ENCODE data around the gene ZNF362. TPM values are rescaled to one million over a fixed set of nuclear protein-coding genes. Genes with fewer than 3 reads are reported as not detected.

ZNF362 gene
- total RNA-seq, 1 donor from 2014 or later: 85.0 TPM

DNA sequence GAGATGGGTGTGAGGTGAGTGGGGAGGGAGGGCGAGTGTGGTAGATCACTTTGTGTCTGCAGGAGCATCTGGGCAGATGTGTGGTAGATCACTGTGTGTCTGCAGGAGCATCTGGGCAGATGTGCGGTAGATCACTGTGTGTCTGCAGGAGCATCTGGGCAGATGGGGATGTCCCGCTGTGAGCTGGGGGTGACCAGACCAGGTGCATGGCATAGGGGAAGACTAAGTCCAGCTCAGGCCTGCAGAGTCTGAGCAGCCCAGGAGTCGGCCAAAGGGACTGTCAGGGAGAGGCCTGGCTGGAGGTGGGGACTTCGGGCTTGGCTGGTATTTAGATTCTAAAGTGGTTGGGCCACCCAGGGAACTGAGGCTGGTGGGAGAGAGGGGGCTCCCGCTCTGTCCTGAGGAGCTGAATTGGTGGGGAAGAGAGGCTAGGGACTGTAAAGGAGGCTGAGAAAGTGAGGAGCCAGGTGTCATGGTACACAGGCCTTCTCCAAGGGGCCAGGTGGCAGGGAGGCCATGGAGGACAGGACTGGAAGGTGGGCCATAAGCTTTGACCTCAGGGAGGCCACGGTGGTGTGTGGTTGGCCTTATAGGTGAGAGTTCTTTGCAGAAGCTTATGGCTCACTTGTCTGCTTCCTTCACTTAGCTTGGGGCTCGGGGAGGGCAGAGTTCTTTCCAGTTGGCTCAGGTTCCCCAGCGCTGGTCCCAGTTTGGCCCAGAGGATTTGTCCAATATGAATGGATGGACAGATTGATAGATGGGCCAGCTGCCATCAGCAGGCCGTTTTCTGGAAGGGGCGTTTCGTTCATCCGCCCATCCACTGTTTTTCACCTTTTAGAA lies 15.6 kb downstream of the ZNF362 start:
- Mint-ChIP-seq H3K27ac (ENCODE audit: unreplicated experiment) (peak overlapping the region; percentile 52), H3K36me3 (ENCODE audit: low read depth) (peaks cover 8% of the 10 kb centered on the region), H3K9me3 (ENCODE audit: low read depth) (no peaks in the 10 kb centered on the region), H3K27me3 (ENCODE audit: low read depth) (no peaks in the 10 kb centered on the region), H3K4me3 (ENCODE audit: unreplicated experiment) (no peak overlapping the region), H3K4me1 (ENCODE audit: low read depth) (peaks cover 46% of the 10 kb centered on the region)
- no peak for TF ChIP-seq CTCF (IDR thresholded peaks at IDR 0.05)
- DNase-seq (ENCODE audit: low spot score): no peak

DNA sequence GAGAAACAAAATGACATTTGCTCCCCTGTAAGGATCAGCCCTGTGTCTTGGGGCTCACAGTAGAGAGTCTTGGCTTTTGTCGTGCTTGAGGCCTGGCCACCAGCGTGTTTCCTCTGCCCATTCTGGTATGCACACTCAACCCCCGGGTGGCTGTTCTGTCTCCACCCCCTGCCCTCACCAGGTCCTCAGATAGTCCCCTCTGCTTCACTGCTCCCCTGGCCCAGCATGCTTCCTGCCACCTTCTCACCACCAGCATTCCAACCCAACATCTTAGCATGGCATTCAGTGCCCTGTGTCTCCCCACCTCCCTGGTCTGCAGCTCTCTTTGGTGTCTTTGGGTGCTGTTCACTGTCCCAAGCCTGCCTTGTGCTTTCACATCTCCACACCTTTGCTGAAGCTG lies 16.2 kb downstream of the ZNF362 start:
- DNase-seq (ENCODE audit: low spot score): no peak
- Mint-ChIP-seq H3K27me3 (ENCODE audit: low read depth) (no peaks in the 10 kb centered on the region), H3K36me3 (ENCODE audit: low read depth) (peaks cover 10% of the 10 kb centered on the region), H3K9me3 (ENCODE audit: low read depth) (no peaks in the 10 kb centered on the region), H3K4me1 (ENCODE audit: low read depth) (peaks cover 40% of the 10 kb centered on the region), H3K27ac (ENCODE audit: unreplicated experiment) (peak overlapping the region; percentile 70), H3K4me3 (ENCODE audit: unreplicated experiment) (no peak overlapping the region)
- no peak for TF ChIP-seq CTCF (IDR thresholded peaks at IDR 0.05)

DNA sequence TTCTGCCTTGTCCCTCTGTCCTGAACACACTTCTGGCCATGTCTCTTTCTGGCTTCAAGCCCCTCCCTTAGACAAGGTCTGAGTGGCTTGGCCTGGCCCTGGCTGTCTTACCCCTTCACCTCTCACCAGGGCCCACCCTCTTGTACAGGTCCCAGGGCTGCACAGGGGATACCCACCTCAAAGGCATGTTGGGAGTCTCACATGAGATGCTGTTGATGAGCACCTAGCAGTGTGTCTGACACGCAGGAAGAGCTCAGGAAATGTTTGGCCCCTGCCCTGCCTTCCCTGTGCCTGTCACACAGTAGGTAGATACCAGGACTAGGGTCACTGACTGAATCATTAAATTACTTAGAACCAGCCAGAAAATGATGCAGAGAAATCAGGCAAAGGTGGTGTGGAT lies 16.6 kb downstream of the ZNF362 start:
- TF ChIP-seq CTCF (IDR thresholded peaks at IDR 0.05): no peak

GRCh38 chr1:33273406-33273805 lies 17.1 kb downstream of the ZNF362 start:
- Mint-ChIP-seq H3K4me1 (ENCODE audit: low read depth) (peaks cover 31% of the 10 kb centered on the region), H3K27me3 (ENCODE audit: low read depth) (no peaks in the 10 kb centered on the region), H3K4me3 (ENCODE audit: unreplicated experiment) (no peak overlapping the region), H3K9me3 (ENCODE audit: low read depth) (no peaks in the 10 kb centered on the region), H3K36me3 (ENCODE audit: low read depth) (peaks cover 11% of the 10 kb centered on the region), H3K27ac (ENCODE audit: unreplicated experiment) (no peak overlapping the region)
- TF ChIP-seq CTCF (IDR thresholded peaks at IDR 0.05): no peak
- no peak for DNase-seq (ENCODE audit: low spot score)

More for the DNA sequence above, 16.6 kb downstream of the ZNF362 start:
- H3K4me1 Mint-ChIP-seq (ENCODE audit: low read depth): peaks cover 36% of the 10 kb centered on the region
- H3K27ac Mint-ChIP-seq (ENCODE audit: unreplicated experiment): peak overlapping the region; percentile 70
- no peak for DNase-seq (ENCODE audit: low spot score)
- H3K27me3 Mint-ChIP-seq (ENCODE audit: low read depth): no peaks in the 10 kb centered on the region
- no peak overlapping the region for H3K4me3 Mint-ChIP-seq (ENCODE audit: unreplicated experiment)
- H3K36me3 Mint-ChIP-seq (ENCODE audit: low read depth): peaks cover 11% of the 10 kb centered on the region
- H3K9me3 Mint-ChIP-seq (ENCODE audit: low read depth): no peaks in the 10 kb centered on the region

GRCh38 chr1:33273961-33274371 lies 17.7 kb downstream of the ZNF362 start:
- Mint-ChIP-seq H3K9me3 (ENCODE audit: low read depth) (no peaks in the 10 kb centered on the region), H3K27ac (ENCODE audit: unreplicated experiment) (no peak overlapping the region), H3K27me3 (ENCODE audit: low read depth) (no peaks in the 10 kb centered on the region), H3K4me3 (ENCODE audit: unreplicated experiment) (no peak overlapping the region), H3K36me3 (ENCODE audit: low read depth) (peaks cover 11% of the 10 kb centered on the region), H3K4me1 (ENCODE audit: low read depth) (peaks cover 25% of the 10 kb centered on the region)
- no peak for DNase-seq (ENCODE audit: low spot score)
- no peak for TF ChIP-seq CTCF (IDR thresholded peaks at IDR 0.05)
